IMR-90 (cell line): Measurements from ENCODE around the gene ATF7IP. TPM values are rescaled to one million over a fixed set of nuclear protein-coding genes. Genes with fewer than 3 reads are reported as not detected.

ENCODE experiments used
- ATAC-seq: fragments of 200-7000 bp; cut with Tn5 transposase; 2 replicates; pipeline ENCODE4 v1.9.1; 2020; ENCODE audit warnings: low read depth, mild to moderate bottlenecking, moderate library complexity
- BruUV-seq: library from RNA; stranded (reverse); fragments of 400-500 nt; replicated peaks from 2 replicates; lab custom pipeline; 2021; lab: Mats Ljungman, UMichigan
- CTCF ChIA-PET: fragments of 300-600 bp; formaldehyde crosslinking; extraction: SDS; loops from one replicate; lab custom pipeline; 2021; ENCODE audit warnings: antibody characterized with exemption; lab: Yijun Ruan, JAX
- POLR2A ChIA-PET: fragments of 300-600 bp; sonication (Branson Sonifier 250); formaldehyde crosslinking; loops from one replicate; lab custom pipeline; 2022; ENCODE audit warnings: antibody characterized with exemption; ENCODE audit not compliant: unreplicated experiment; lab: Charles Lee
- DNase-seq: peaks from one replicate; pipeline ENCODE4 v3.0.0; 2013
- H2AFZ ChIP-seq: replicated peaks from 2 replicates; pipeline ENCODE3; 2013; ENCODE audit warnings: low read length, mild to moderate bottlenecking; ENCODE audit not compliant: poor library complexity
- H2AK5ac ChIP-seq: 2 replicates; pipeline ENCODE4 v1.6.1; 2013; ENCODE audit warnings: low read depth, low read length, inconsistent platforms
- H2AK9ac ChIP-seq: replicated peaks from 2 replicates; pipeline ENCODE3; 2013; ENCODE audit warnings: mild to moderate bottlenecking, low read depth, low read length, moderate library complexity; ENCODE audit not compliant: poor library complexity
- H2BK120ac ChIP-seq: 2 replicates; pipeline ENCODE4 v1.6.1; 2013; ENCODE audit warnings: low read depth, low read length, inconsistent platforms
- H2BK15ac ChIP-seq: 3 replicates; pipeline ENCODE4 v1.6.1; 2013; ENCODE audit warnings: low read depth, low read length, inconsistent platforms
- H2BK20ac ChIP-seq: 2 replicates; pipeline ENCODE4 v1.6.1; 2013; ENCODE audit warnings: low read depth, mild to moderate bottlenecking, inconsistent platforms, low read length, moderate library complexity
- H2BK5ac ChIP-seq: 2 replicates; pipeline ENCODE4 v1.6.1; 2013; ENCODE audit warnings: mild to moderate bottlenecking, low read depth, low read length, inconsistent platforms; ENCODE audit not compliant: poor library complexity, severe bottlenecking
- H3K14ac ChIP-seq: replicated peaks from 2 replicates; pipeline ENCODE4 v1.6.1; 2013; ENCODE audit warnings: low read depth, low read length, inconsistent platforms
- H3K18ac ChIP-seq: 2 replicates; pipeline ENCODE4 v1.6.1; 2013; ENCODE audit warnings: low read depth, low read length, control low read depth
- H3K23ac ChIP-seq: 2 replicates; pipeline ENCODE4 v1.6.1; 2013; ENCODE audit warnings: low read depth, low read length, inconsistent platforms
- H3K27ac ChIP-seq: 2 replicates; pipeline ENCODE4 v1.5.1; 2013; ENCODE audit warnings: mild to moderate bottlenecking, control low read depth, low read length; ENCODE audit not compliant: insufficient read depth
- H3K27me3 ChIP-seq: 2 replicates; pipeline ENCODE4 v1.6.1; 2013; ENCODE audit warnings: low read length; ENCODE audit not compliant: control insufficient read depth, insufficient read depth
- H3K36me3 ChIP-seq: 2 replicates; pipeline ENCODE4 v1.6.1; 2013; ENCODE audit warnings: low read length, mixed read lengths; ENCODE audit not compliant: control insufficient read depth, insufficient read depth
- H3K4ac ChIP-seq: 2 replicates; pipeline ENCODE4 v1.6.1; 2013; ENCODE audit warnings: low read depth, low read length, inconsistent platforms
- H3K4me1 ChIP-seq: 2 replicates; pipeline ENCODE4 v1.6.1; 2013; ENCODE audit warnings: low read length, mixed read lengths; ENCODE audit not compliant: control insufficient read depth, insufficient read depth
- H3K4me2 ChIP-seq: 2 replicates; pipeline ENCODE4 v1.6.1; 2013; ENCODE audit warnings: low read depth, mild to moderate bottlenecking, control low read depth, low read length, moderate library complexity
- H3K4me3 ChIP-seq: 2 replicates; pipeline ENCODE4 v1.5.1; 2013; ENCODE audit warnings: low read depth, mild to moderate bottlenecking, control low read depth, low read length, moderate library complexity; ENCODE audit not compliant: insufficient read depth
- H3K56ac ChIP-seq: 2 replicates; pipeline ENCODE4 v1.6.1; 2013; ENCODE audit warnings: low read length, inconsistent platforms; ENCODE audit not compliant: insufficient read depth; ENCODE audit errors: extremely low read depth
- H3K79me1 ChIP-seq, 2 experiments: 2 replicates each; pipeline ENCODE4 v1.6.1; 2013; ENCODE audit warnings: low read length in 2 of 2, inconsistent platforms in 1 of 2, low read depth in 1 of 2
- H3K9ac ChIP-seq: 2 replicates; pipeline ENCODE4 v1.6.1; 2013; ENCODE audit warnings: low read depth, low read length, control low read depth
- H3K9me1 ChIP-seq: 2 replicates; pipeline ENCODE4 v1.6.1; 2013; ENCODE audit warnings: low read length, inconsistent platforms; ENCODE audit not compliant: insufficient read depth
- H3K9me3 ChIP-seq: 2 replicates; pipeline ENCODE4 v1.6.1; 2013; ENCODE audit warnings: low read length; ENCODE audit not compliant: control insufficient read depth, insufficient read depth
- H4K20me1 ChIP-seq: 2 replicates; pipeline ENCODE4 v1.6.1; 2013; ENCODE audit warnings: low read length, inconsistent platforms; ENCODE audit not compliant: insufficient read depth
- H4K5ac ChIP-seq: 2 replicates; pipeline ENCODE4 v1.6.1; 2013; ENCODE audit warnings: mild to moderate bottlenecking, low read depth, low read length, control low read depth
- H4K8ac ChIP-seq, 2 experiments: 2 replicates each; pipeline ENCODE4 v1.6.1; 2013; ENCODE audit warnings: low read depth in 2 of 2, low read length in 2 of 2, control low read depth in 1 of 2, inconsistent platforms in 1 of 2
- H4K91ac ChIP-seq: 2 replicates; pipeline ENCODE4 v1.6.1; 2013; ENCODE audit warnings: low read depth, low read length, inconsistent platforms; ENCODE audit not compliant: insufficient read depth
- BHLHE40 ChIP-seq: fragments of 150-350 bp; IDR thresholded peaks from 2 replicates; pipeline ENCODE4 v1.6.1; 2016; ENCODE audit warnings: mild to moderate bottlenecking, low read depth, low read length
- CEBPB ChIP-seq: IDR thresholded peaks from 2 replicates; pipeline ENCODE4 v1.6.1; 2012; ENCODE audit warnings: low read depth, low read length, improper control_type of control experiment
- CHD1 ChIP-seq: IDR thresholded peaks from 2 replicates; pipeline ENCODE4 v1.6.1; 2012; ENCODE audit warnings: low read depth, low read length, improper control_type of control experiment
- CTCF ChIP-seq: conservative IDR thresholded peaks from 2 replicates; pipeline ENCODE4 v1.5.1; 2012; ENCODE audit warnings: mild to moderate bottlenecking, low read depth, low read length, improper control_type of control experiment
- FOS ChIP-seq: fragments of 150-350 bp; IDR thresholded peaks from 2 replicates; pipeline ENCODE4 v1.6.1; 2016; ENCODE audit warnings: low read depth, low read length
- MAFK ChIP-seq: IDR thresholded peaks from 2 replicates; pipeline ENCODE4 v1.6.1; 2012; ENCODE audit warnings: low read depth, low read length, improper control_type of control experiment
- MAZ ChIP-seq: IDR thresholded peaks from 2 replicates; pipeline ENCODE4 v1.6.1; 2012; ENCODE audit warnings: low read depth, mild to moderate bottlenecking, low read length, improper control_type of control experiment, moderate library complexity, borderline replicate concordance
- MXI1 ChIP-seq: IDR thresholded peaks from 2 replicates; pipeline ENCODE4 v1.6.1; 2012; ENCODE audit warnings: low read depth, mild to moderate bottlenecking, low read length, moderate library complexity, borderline replicate concordance
- NFE2L2 ChIP-seq: fragments of 150-350 bp; IDR thresholded peaks from 2 replicates; pipeline ENCODE4 v1.6.1; 2016; ENCODE audit warnings: low read depth, mild to moderate bottlenecking, low read length
- POLR2A ChIP-seq: IDR thresholded peaks from 2 replicates; pipeline ENCODE4 v1.6.1; 2012; ENCODE audit warnings: mild to moderate bottlenecking, low read depth, low read length
- RAD21 ChIP-seq: IDR thresholded peaks from 2 replicates; pipeline ENCODE4 v1.6.1; 2012; ENCODE audit warnings: low read length, improper control_type of control experiment
- RCOR1 ChIP-seq: IDR thresholded peaks from 2 replicates; pipeline ENCODE4 v1.6.1; 2012; ENCODE audit warnings: mild to moderate bottlenecking, low read length, improper control_type of control experiment; ENCODE audit not compliant: insufficient replicate concordance
- RFX5 ChIP-seq: IDR thresholded peaks from 2 replicates; pipeline ENCODE4 v1.8.0; 2012; ENCODE audit warnings: low read depth, mild to moderate bottlenecking, low read length, moderate library complexity
- SMC3 ChIP-seq: fragments of 150-350 bp; IDR thresholded peaks from 2 replicates; pipeline ENCODE4 v1.6.1; 2016; ENCODE audit warnings: low read depth, mild to moderate bottlenecking, antibody characterized with exemption, low read length, moderate library complexity
- WGBS, 2 experiments: methylation state at CpG; one replicate each; pipeline versions ENCODE4 v1.1.5 to v1.1.7; 2013; ENCODE audit warnings: missing lambda C conversion rate in 2 of 2; ENCODE audit not compliant: insufficient read length in 1 of 2; ENCODE audit errors: extremely low coverage in 2 of 2; 5-methylcytosine and 5-hydroxymethylcytosine counted together
- dilution Hi-C: fragments of 300-500 bp; cut with HindIII; formaldehyde crosslinking; loops from one replicate; pipeline ENCODE4 v1.14.3; 2018; ENCODE audit warnings: low sequenced_read_pairs; ENCODE audit not compliant: unreplicated experiment
- in situ Hi-C: fragments of 300-500 bp; cut with MboI; formaldehyde crosslinking; loops from 3 replicates; pipeline ENCODE4 v1.14.3; 2019; ENCODE audit warnings: low sequenced_read_pairs, inconsistent platforms, mixed read lengths
- intact Hi-C: fragments of 100-400 bp; cut with micrococcal nuclease; formaldehyde crosslinking; loops from 2 replicates; pipeline ENCODE4 v1.10.0; 2022
- polyA plus RNA-seq, 3 experiments: library from polyadenylated mRNA; depleted of rRNA; stranded (reverse); fragments of >200 nt; gene quantifications; 2 replicates each; pipeline ENCODE4 v1.2.3, GENCODE V29; 2012; ENCODE audit warnings: low replicate concordance in 1 of 3
- total RNA-seq: library from RNA; depleted of rRNA; stranded (reverse); fragments of >200 nt; gene quantifications from 2 replicates; pipeline ENCODE4 v1.2.3, GENCODE V29; 2012
- TF ChIP-seq, protein P1 (sequence below): fragments of 150-350 bp; IDR thresholded peaks from 2 replicates; pipeline ENCODE4 v1.6.1; 2016; ENCODE audit warnings: low read depth, mild to moderate bottlenecking, low read length, moderate library complexity, borderline replicate concordance
- TF ChIP-seq, protein P2 (sequence below): fragments of 150-350 bp; IDR thresholded peaks from 2 replicates; pipeline ENCODE4 v1.6.1; 2017; ENCODE audit warnings: mild to moderate bottlenecking, antibody characterized with exemption, low read length, low read depth

Gene ATF7IP
- total and polyA plus RNA-seq, 2 of the 4 experiments (the other 2 are of a cell fraction): 9.4 to 22.8 TPM

- no peak overlapping the region for H3K4me3 ChIP-seq
- H3K18ac ChIP-seq: no peak overlapping the region
- dilution Hi-C loops (no loop called here), in situ Hi-C loops (no loop called here), intact Hi-C loops (no loop called here)
- TF ChIP-seq MAZ (no peak), MXI1 (no peak), CEBPB (no peak), BHLHE40 (no peak), NFE2L2 (no peak), CTCF (no peak), MAFK (no peak), POLR2A (no peak), FOS (no peak), SMC3 (no peak), RFX5 (no peak), RCOR1 (no peak), RAD21 (no peak), CHD1 (no peak)
- TF ChIP-seq, protein P1, sequence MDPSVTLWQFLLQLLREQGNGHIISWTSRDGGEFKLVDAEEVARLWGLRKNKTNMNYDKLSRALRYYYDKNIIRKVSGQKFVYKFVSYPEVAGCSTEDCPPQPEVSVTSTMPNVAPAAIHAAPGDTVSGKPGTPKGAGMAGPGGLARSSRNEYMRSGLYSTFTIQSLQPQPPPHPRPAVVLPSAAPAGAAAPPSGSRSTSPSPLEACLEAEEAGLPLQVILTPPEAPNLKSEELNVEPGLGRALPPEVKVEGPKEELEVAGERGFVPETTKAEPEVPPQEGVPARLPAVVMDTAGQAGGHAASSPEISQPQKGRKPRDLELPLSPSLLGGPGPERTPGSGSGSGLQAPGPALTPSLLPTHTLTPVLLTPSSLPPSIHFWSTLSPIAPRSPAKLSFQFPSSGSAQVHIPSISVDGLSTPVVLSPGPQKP: no peak
- TF ChIP-seq, protein P2, sequence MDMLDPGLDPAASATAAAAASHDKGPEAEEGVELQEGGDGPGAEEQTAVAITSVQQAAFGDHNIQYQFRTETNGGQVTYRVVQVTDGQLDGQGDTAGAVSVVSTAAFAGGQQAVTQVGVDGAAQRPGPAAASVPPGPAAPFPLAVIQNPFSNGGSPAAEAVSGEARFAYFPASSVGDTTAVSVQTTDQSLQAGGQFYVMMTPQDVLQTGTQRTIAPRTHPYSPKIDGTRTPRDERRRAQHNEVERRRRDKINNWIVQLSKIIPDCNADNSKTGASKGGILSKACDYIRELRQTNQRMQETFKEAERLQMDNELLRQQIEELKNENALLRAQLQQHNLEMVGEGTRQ: no peak
- H3K27me3 ChIP-seq: no peaks in the 10 kb centered on the region
- WGBS, 2 experiments: no CpG with 5 or more reads among the region's 4 CpGs
- no peak for DNase-seq
- no peak overlapping the region for H3K27ac ChIP-seq
- ATAC-seq: no peak
- H4K20me1 ChIP-seq: no peaks in the 10 kb centered on the region
- H2AK9ac ChIP-seq: no peak overlapping the region
- no peak overlapping the region for H3K23ac ChIP-seq
- H2BK120ac ChIP-seq: no peak overlapping the region
- H3K14ac ChIP-seq: no peak overlapping the region
- no peaks in the 10 kb centered on the region for H3K9me1 ChIP-seq
- no peak overlapping the region for H3K56ac ChIP-seq
- H2AFZ ChIP-seq: no peak overlapping the region
- H2BK15ac ChIP-seq: no peak overlapping the region
- CTCF ChIA-PET: interaction anchor here (0.6 kb wide), 1 partner anchor 415 kb away, joined by 3 read pairs; no protein-coding TSS in a partner anchor
- POLR2A ChIA-PET: no interaction called here
- no peak overlapping the region for H3K4me2 ChIP-seq
- no peak overlapping the region for H2BK20ac ChIP-seq
- H3K79me1 ChIP-seq: no peaks in the 10 kb centered on the region
- no peaks in the 10 kb centered on the region for H3K36me3 ChIP-seq
- no peak overlapping the region for H3K4ac ChIP-seq
- H3K4me1 ChIP-seq: no peaks in the 10 kb centered on the region
- H2AK5ac ChIP-seq: no peak overlapping the region
- no peaks in the 10 kb centered on the region for H3K9me3 ChIP-seq
- H4K91ac ChIP-seq: no peak overlapping the region
- H4K5ac ChIP-seq: no peak overlapping the region
- no peak overlapping the region for H2BK5ac ChIP-seq
- BruUV-seq: no TSS peak
- H4K8ac ChIP-seq: no peak overlapping the region
- H3K9ac ChIP-seq: no peak overlapping the region
These were observed 182.1 kb downstream of the ATF7IP start for GRCh38 chr12:14547571-14547970.
